Measurements from ENCODE around the gene PLXDC2. TPM values are rescaled to one million over a fixed set of nuclear protein-coding genes. Genes with fewer than 3 reads are reported as not detected.

PLXDC2 gene
- total and polyA plus RNA-seq, 2 experiments from 2014 or later, result 13.5 to 19.4 TPM

GRCh38 chr10:19974554-19974953, 158.3 kb downstream of the PLXDC2 start (continued):
- TF ChIP-seq, protein P1, sequence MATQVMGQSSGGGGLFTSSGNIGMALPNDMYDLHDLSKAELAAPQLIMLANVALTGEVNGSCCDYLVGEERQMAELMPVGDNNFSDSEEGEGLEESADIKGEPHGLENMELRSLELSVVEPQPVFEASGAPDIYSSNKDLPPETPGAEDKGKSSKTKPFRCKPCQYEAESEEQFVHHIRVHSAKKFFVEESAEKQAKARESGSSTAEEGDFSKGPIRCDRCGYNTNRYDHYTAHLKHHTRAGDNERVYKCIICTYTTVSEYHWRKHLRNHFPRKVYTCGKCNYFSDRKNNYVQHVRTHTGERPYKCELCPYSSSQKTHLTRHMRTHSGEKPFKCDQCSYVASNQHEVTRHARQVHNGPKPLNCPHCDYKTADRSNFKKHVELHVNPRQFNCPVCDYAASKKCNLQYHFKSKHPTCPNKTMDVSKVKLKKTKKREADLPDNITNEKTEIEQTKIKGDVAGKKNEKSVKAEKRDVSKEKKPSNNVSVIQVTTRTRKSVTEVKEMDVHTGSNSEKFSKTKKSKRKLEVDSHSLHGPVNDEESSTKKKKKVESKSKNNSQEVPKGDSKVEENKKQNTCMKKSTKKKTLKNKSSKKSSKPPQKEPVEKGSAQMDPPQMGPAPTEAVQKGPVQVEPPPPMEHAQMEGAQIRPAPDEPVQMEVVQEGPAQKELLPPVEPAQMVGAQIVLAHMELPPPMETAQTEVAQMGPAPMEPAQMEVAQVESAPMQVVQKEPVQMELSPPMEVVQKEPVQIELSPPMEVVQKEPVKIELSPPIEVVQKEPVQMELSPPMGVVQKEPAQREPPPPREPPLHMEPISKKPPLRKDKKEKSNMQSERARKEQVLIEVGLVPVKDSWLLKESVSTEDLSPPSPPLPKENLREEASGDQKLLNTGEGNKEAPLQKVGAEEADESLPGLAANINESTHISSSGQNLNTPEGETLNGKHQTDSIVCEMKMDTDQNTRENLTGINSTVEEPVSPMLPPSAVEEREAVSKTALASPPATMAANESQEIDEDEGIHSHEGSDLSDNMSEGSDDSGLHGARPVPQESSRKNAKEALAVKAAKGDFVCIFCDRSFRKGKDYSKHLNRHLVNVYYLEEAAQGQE (IDR thresholded peaks at IDR 0.05; ENCODE audit: unreplicated experiment), result no peak
- no peak for TF ChIP-seq ZNF462 (CRISPR knock-in tag; IDR thresholded peaks at IDR 0.05)
- no peak for TF ChIP-seq ZNF114 (CRISPR knock-in tag; IDR thresholded peaks at IDR 0.05)
- TF ChIP-seq ZNF331 (CRISPR knock-in tag; IDR thresholded peaks at IDR 0.05; ENCODE audit: low read depth), result no peak
- no peak for TF ChIP-seq STAT1 (IDR thresholded peaks at IDR 0.05; ENCODE audit: unreplicated experiment)

- 0 out of 2 replicates have a peak, but pooled peaks cover 3% of the 10 kb centered on the region for H3K36me3 ChIP-seq (ENCODE audit: insufficient read depth)
- Mint-ChIP-seq H3K27ac (no peak overlapping the region), H3K27me3 (ENCODE audit: insufficient read depth, low read depth, poor library complexity) (no peaks in the 10 kb centered on the region), H3K4me1 (peaks cover 32% of the 10 kb centered on the region), H3K36me3 (ENCODE audit: low read depth) (peaks cover 10% of the 10 kb centered on the region; the same call in 2 of the 3 replicates), H3K4me3 (no peak overlapping the region), H3K9me3 (no peaks in the 10 kb centered on the region)
- no peaks in the 10 kb centered on the region for H3F3A ChIP-seq (replicated peaks; ENCODE audit: low read depth)
- no peak overlapping the region for H3K4me3 ChIP-seq
- peaks cover 24% of the 10 kb centered on the region for H3K4me1 ChIP-seq (ENCODE audit: insufficient read depth)
- H2AFZ ChIP-seq, result no peak overlapping the region
- TF ChIP-seq, protein P1 (IDR thresholded peaks at IDR 0.05; ENCODE audit: unreplicated experiment), result no peak
- no peaks in the 10 kb centered on the region for H4K20me1 ChIP-seq (replicated peaks; ENCODE audit: insufficient read depth)
- H3K79me2 ChIP-seq (replicated peaks; ENCODE audit: insufficient read depth), result peaks cover 80% of the 10 kb centered on the region
- H3K27me3 ChIP-seq (ENCODE audit: insufficient read depth), result no peaks in the 10 kb centered on the region
- H3K27ac ChIP-seq (ENCODE audit: low read depth), result peak overlapping the region; percentile 64; the same call in 1 of the 2 replicates
- no peak for ATAC-seq
- H3K4me2 ChIP-seq, result no peak overlapping the region; the same call in 1 of the 2 replicates
- H3K9me2 ChIP-seq (ENCODE audit: insufficient read depth), result no peaks in the 10 kb centered on the region
- no peak for DNase-seq (ENCODE audit: low spot score)
Measured at GRCh38 chr10:19977097-19977521, 160.9 kb downstream of the PLXDC2 start.
